Suprapubic skin (tissue), 4 donors: ENCODE results near the gene ANK3. TPM values are rescaled to one million over a fixed set of nuclear protein-coding genes. Genes with fewer than 3 reads are reported as not detected.

Source experiments
- DNase-seq, 2 donors: peaks; one replicate each; pipeline ENCODE4 v3.0.0-alpha.2; 2019; ENCODE audit warnings: low spot score in 2 of 2
- H3K27ac ChIP-seq: fragments of 200-600 bp; sonication (generic); one replicate; pipeline ENCODE4 v1.5.1; 2019
- H3K27me3 ChIP-seq: fragments of 200-600 bp; sonication (generic); one replicate; pipeline ENCODE4 v1.5.1; 2019
- H3K36me3 ChIP-seq: fragments of 200-600 bp; sonication (generic); one replicate; pipeline ENCODE4 v1.5.1; 2019
- H3K4me1 ChIP-seq: fragments of 200-600 bp; sonication (generic); one replicate; pipeline ENCODE4 v1.5.1; 2019
- H3K4me3 ChIP-seq: fragments of 200-600 bp; sonication (generic); one replicate; pipeline ENCODE4 v1.5.1; 2019; ENCODE audit warnings: mild to moderate bottlenecking
- H3K9me3 ChIP-seq: fragments of 200-600 bp; sonication (generic); one replicate; pipeline ENCODE4 v1.5.1; 2019
- EP300 ChIP-seq: sonication (generic); formaldehyde crosslinking; IDR thresholded peaks from one replicate; pipeline ENCODE4 v1.6.1; 2017; ENCODE audit warnings: antibody characterized with exemption
- POLR2A ChIP-seq, 2 donors: fragments of 450-650 bp; IDR thresholded peaks; one replicate each; pipeline ENCODE4 v1.6.1; 2017; ENCODE audit warnings: antibody characterized with exemption in 2 of 2, mild to moderate bottlenecking in 2 of 2, moderate library complexity in 2 of 2
- POLR2AphosphoS5 ChIP-seq, 3 donors: sonication (generic); formaldehyde crosslinking; IDR thresholded peaks; one replicate each; pipeline ENCODE4 v1.6.1; 2017; ENCODE audit warnings: antibody characterized with exemption in 3 of 3
- WGBS: methylation state at CpG from one replicate; pipeline ENCODE4 v1.1.5; 2018; 5-methylcytosine and 5-hydroxymethylcytosine counted together
- total RNA-seq, 4 donors: library from RNA; depleted of rRNA; stranded (reverse); fragments of >200 nt; gene quantifications; one replicate each; pipeline ENCODE4 v1.1.0, GENCODE V29; 2016
- TF ChIP-seq, protein P1 (sequence below), 2 donors: fragments of 200-600 bp in 1 of 2; fragments of 450-650 bp in 1 of 2; sonication (generic) in 1 of 2; IDR thresholded peaks; one replicate each; pipeline ENCODE4 v1.5.1; 2016 to 2019; ENCODE audit warnings: antibody characterized with exemption in 2 of 2, mild to moderate bottlenecking in 1 of 2, moderate library complexity in 1 of 2

ANK3 gene
- total RNA-seq, 4 donors from 2014 or later = 89.1 to 191 (median 112) TPM

DNA sequence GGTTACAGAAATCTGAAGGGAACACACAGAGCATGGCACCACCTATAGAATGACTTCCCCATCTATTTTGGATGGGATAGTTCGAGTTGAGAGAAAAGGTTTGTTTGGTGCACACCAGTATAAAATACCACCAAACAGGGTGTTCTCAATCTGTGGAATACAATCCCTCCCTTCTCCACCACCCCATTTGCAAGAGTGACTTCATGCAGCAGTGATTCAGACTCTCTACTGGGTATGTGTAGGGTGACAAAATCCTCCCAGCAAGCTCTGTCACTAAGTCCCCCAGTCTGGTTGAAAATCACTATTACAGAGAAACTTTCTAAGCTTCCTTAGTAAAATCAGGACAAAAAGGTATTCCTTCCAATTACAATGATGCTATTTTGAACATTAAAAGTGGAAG lies 69.0 kb downstream of the ANK3 start:
- no peak overlapping the region for H3K27ac ChIP-seq
- H3K4me3 ChIP-seq = no peak overlapping the region
- DNase-seq = no peak
- H3K36me3 ChIP-seq = no peaks in the 10 kb centered on the region
- no peaks in the 10 kb centered on the region for H3K27me3 ChIP-seq
- H3K9me3 ChIP-seq = no peaks in the 10 kb centered on the region
- no peaks in the 10 kb centered on the region for H3K4me1 ChIP-seq
- TF ChIP-seq POLR2AphosphoS5 (IDR thresholded peaks at IDR 0.05) (no peak), EP300 (no peak), POLR2A (IDR thresholded peaks at IDR 0.05) (no peak)
- TF ChIP-seq, protein P1, sequence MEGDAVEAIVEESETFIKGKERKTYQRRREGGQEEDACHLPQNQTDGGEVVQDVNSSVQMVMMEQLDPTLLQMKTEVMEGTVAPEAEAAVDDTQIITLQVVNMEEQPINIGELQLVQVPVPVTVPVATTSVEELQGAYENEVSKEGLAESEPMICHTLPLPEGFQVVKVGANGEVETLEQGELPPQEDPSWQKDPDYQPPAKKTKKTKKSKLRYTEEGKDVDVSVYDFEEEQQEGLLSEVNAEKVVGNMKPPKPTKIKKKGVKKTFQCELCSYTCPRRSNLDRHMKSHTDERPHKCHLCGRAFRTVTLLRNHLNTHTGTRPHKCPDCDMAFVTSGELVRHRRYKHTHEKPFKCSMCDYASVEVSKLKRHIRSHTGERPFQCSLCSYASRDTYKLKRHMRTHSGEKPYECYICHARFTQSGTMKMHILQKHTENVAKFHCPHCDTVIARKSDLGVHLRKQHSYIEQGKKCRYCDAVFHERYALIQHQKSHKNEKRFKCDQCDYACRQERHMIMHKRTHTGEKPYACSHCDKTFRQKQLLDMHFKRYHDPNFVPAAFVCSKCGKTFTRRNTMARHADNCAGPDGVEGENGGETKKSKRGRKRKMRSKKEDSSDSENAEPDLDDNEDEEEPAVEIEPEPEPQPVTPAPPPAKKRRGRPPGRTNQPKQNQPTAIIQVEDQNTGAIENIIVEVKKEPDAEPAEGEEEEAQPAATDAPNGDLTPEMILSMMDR (IDR thresholded peaks at IDR 0.05) = no peak
- 88% methylated on average over 1 of the region's 1 CpG for WGBS

DNA sequence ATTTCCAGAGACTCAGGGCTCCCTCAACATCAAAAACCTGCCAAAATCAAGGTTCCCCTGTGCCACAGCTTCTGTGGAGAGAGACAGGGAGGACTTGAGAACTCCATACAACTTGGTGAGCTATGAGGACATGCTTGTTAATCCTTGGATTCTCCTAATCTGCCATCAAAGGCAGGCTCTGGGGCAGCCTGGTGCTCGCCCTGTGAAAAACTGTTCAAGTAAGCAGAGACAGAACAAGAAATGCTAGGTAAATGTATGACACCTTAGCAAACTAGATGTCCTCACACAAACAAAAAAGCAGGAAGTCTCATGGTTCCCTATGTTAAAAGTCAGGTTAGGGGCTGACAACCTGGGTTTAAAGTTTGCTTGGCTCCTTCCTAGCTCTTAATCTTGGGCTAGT lies 73.6 kb downstream of the ANK3 start:
- Histone ChIP-seq H3K27ac (no peak overlapping the region), H3K27me3 (no peaks in the 10 kb centered on the region), H3K36me3 (no peaks in the 10 kb centered on the region), H3K4me3 (no peak overlapping the region), H3K9me3 (no peaks in the 10 kb centered on the region), H3K4me1 (peaks cover 17% of the 10 kb centered on the region)
- TF ChIP-seq POLR2AphosphoS5 (IDR thresholded peaks at IDR 0.05) (no peak), EP300 (no peak), POLR2A (IDR thresholded peaks at IDR 0.05) (no peak)
- TF ChIP-seq, protein P1 (IDR thresholded peaks at IDR 0.05) = no peak
- 100% methylated on average over 1 of the region's 1 CpG for WGBS
- no peak for DNase-seq

DNA sequence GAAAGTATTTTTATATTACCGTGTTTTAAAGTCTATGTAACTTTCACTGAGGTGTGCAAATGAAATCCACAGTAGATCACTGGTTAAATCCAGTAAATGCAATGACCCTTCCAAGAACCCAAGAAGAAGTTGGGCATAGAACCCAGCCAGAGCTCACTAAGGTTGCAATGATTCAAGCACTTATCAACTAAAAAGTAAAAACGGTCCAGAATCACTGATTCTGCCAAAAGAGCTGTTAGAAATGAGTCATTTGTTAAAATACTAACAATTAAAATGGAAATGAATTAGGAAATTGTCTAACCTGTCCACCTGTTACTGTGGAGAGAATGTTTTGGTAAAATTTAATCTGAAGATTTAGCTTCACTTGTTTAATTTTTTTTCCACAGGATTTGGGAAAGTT lies 74.4 kb downstream of the ANK3 start:
- no peak overlapping the region for H3K27ac ChIP-seq
- no peak overlapping the region for H3K4me3 ChIP-seq
- no peaks in the 10 kb centered on the region for H3K27me3 ChIP-seq
- peaks cover 17% of the 10 kb centered on the region for H3K4me1 ChIP-seq
- DNase-seq = no peak
- TF ChIP-seq POLR2A (IDR thresholded peaks at IDR 0.05) (no peak), POLR2AphosphoS5 (IDR thresholded peaks at IDR 0.05) (no peak), EP300 (no peak)
- TF ChIP-seq, protein P1 (IDR thresholded peaks at IDR 0.05) = no peak
- H3K9me3 ChIP-seq = no peaks in the 10 kb centered on the region
- no peaks in the 10 kb centered on the region for H3K36me3 ChIP-seq
- 61% methylated on average over 2 of the region's 2 CpGs for WGBS

DNA sequence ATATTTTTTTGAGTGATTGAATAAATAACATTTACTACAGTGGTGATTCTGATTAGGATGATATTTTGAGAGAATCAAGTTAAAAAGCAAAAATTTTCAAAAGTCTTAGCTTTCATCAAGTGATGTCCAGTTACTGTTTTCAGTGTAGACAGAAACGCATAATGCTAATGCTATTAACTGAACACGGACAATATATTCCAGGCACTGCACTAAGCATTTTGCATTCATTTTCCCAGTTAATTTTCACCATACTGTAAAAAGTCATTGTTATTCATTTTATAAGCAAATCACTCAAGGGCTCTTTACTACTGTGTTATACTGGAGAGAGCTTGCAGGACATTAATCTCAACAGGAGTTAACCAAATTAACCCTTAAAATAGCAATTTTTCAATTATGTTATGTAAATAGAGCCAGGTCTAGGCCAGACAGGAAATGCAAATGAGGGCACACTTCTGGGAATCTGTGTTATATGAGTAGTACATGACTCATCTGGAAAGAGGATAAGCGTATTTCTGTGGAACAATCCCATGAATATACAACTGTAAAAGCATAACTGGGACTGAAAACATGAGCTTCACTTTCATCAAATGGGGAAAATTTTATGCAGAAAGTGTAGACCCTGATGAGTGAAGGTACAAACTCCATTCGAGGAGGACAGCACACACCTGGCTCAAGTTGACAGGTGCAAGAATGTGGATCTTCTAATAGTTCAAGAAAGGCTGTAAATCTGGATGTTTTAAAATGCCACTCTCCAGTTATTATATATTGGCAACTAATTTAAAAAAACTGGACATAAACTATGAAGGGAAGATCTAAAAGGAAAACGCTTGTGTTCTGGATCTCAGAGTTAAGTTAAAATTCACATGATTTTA lies 75.4 kb downstream of the ANK3 start:
- peaks cover 17% of the 10 kb centered on the region for H3K4me1 ChIP-seq
- no peak for DNase-seq
- WGBS = 65% methylated on average over 5 of the region's 5 CpGs
- TF ChIP-seq, protein P1 (IDR thresholded peaks at IDR 0.05) = no peak
- TF ChIP-seq POLR2A (IDR thresholded peaks at IDR 0.05) (no peak), EP300 (no peak), POLR2AphosphoS5 (IDR thresholded peaks at IDR 0.05) (no peak)
- H3K4me3 ChIP-seq = no peak overlapping the region
- H3K9me3 ChIP-seq = no peaks in the 10 kb centered on the region
- H3K27me3 ChIP-seq = no peaks in the 10 kb centered on the region
- H3K27ac ChIP-seq = no peak overlapping the region
- H3K36me3 ChIP-seq = no peaks in the 10 kb centered on the region

DNA sequence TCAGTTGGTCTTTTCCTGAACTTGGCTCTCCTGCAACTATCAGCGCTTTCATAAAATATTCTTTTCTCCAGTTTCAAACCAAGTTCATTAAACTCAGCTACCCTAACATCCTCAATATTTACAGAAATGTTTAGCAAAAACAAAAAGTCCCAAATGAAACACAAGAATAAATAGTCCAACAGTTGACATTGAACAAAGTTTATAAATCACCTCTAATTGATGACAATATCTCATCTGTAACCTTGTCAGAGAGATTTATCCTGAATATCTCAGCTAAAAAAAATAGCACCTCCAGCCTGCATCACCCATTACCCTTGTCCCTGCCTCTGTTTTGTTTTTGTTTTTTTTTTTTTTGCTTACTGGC lies 76.1 kb downstream of the ANK3 start:
- peaks cover 17% of the 10 kb centered on the region for H3K4me1 ChIP-seq
- H3K27me3 ChIP-seq = no peaks in the 10 kb centered on the region
- 63% methylated on average over 1 of the region's 1 CpG for WGBS
- no peak for TF ChIP-seq POLR2A (IDR thresholded peaks at IDR 0.05)
- TF ChIP-seq, protein P1 (IDR thresholded peaks at IDR 0.05) = no peak
- TF ChIP-seq POLR2AphosphoS5 (IDR thresholded peaks at IDR 0.05) = no peak
- TF ChIP-seq EP300 = no peak
- no peak overlapping the region for H3K4me3 ChIP-seq
- H3K27ac ChIP-seq = no peak overlapping the region
- no peaks in the 10 kb centered on the region for H3K36me3 ChIP-seq
- no peak for DNase-seq
- no peaks in the 10 kb centered on the region for H3K9me3 ChIP-seq
